HG03571 (cell line): ENCODE measurements around the gene FOXM1.
"Not testable (repeated sequence)": the region's sequence is repeated elsewhere in the genome, so short reads cannot be mapped to it uniquely, and the experiment has no call there.

ENCODE experiments used
- ATAC-seq: cut with Tn5 transposase; IDR thresholded peaks from one replicate; pipeline ENCODE4 v1.9.1; 2021; ENCODE audit not compliant: unreplicated experiment

The FOXM1 gene

DNA sequence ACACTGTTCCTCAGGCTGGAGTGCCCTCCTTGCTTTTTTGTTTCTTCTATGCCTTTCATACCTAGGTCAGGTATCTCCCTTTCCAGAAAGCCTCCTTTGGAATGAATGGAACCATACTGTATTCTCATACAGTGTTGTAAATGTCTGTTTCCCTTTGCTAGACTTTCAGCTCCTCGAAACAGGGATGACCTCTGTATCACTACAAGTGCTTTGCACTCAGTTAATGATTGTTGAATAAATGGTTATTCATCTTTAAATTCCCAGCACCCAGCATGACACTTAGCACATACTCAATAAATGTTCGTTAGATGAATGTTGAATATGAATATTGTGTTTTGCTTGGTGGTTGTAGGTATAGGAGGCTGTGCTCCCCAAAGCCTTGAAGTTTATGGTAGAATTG lies 7.8 kb upstream of the FOXM1 start:
- no peak for ATAC-seq

DNA sequence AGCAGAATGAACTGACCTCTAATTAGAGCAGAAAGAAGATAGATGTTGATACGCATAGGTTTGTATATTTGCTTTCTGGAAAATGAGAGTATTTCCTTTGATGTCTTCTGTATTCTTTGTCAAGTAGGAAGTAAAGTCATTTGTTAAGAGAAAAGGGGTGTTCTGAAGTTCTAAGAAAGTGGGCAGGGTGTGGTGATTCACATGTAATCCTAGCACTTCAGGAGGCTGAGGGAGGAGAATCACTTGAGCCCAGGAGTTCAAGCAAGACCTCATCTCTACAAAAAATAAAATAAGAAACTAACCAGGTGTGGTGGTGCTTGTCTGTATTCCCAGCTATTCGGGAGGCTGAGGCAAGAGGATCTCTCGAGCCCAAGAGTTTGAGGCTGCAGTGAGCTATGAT lies 2.9 kb upstream of the FOXM1 start:
- ATAC-seq: no peak

DNA sequence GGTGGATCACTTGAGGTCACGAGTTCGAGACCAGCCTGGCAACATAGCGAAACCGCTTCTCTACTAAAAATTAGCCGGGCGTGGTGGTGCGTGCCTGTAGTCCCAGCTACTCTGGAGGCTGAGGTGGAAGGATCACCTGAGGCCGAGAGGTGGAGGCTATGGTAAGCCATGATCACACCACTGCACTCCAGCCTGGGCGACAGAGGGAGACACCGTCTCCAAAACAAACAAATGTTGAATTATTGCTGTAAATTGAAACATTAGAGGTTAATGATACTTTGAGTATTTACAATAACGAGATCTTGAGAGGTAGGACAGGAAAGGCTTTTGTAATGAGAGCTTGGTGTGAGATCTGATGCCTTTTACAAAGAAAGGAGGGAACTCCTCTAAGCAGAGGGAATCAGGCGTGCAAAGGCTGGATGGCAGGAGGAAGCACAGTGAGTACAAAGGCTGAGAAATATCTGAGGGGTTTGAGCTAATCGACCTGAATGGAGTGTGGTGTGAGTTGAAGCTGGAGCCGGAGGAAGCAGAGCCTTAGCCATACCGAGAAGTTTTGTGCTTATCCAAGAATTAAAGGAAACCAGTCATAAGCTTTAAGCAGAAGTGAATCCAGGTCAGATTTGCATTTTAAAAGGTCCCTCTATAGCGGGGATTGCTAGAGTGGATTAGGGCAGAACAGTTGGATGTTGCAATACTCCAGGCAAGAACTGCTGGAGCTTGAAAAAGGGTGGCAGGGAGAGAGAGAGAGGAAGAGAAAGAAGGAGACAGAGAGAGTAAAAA lies 1.2 kb upstream of the FOXM1 start:
- ATAC-seq: no peak

- peak; percentile 29 for ATAC-seq
Measured at GRCh38 chr12:2876431-2877046, 435 bp downstream of the FOXM1 start.

- ATAC-seq: not testable (repeated sequence)
Measured at GRCh38 chr12:2868986-2869632, 7.9 kb downstream of the FOXM1 start.

- ATAC-seq: no peak
Measured at GRCh38 chr12:2864198-2864597, 12.8 kb downstream of the FOXM1 start.

- ATAC-seq: not testable (repeated sequence)
Measured at GRCh38 chr12:2863402-2863801, 13.6 kb downstream of the FOXM1 start.

DNA sequence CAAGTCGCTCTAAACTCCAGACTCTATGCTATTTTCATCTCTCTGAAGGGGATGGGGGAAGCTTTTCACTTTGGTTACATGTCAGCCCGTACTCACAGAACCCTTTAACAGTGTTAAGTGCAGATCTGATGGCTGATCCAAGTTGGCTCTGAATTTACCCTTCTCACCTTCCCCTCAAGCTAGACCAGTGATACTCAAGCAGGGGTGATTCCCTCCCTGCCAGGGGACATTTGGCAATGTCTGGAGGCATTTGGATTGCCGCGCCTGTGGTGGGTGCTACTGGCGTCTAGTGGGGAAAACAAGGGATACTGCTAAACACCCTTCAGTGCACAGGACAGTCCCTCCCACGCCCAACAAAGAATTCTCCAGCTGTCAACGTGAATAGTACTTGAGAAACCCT lies 14.1 kb downstream of the FOXM1 start:
- ATAC-seq: no peak

DNA sequence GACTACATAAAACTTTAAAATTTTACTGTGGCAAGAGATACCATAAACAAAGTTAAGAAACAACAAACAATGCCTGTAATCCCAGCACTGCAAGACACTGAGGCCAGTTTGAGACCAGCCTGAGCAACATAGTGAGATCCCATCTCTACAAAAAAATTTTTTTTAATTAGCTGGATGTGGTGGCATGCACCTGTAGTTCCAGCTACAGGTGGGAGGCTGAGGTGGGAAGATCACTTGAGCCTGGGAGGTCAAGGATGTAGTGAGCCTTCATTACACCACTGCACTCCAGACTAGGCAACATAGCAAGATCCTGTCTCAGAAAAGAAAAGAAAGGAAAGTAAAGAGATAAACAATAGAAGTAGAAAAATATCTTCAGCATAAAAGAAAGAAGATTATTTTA lies 16.8 kb downstream of the FOXM1 start:
- ATAC-seq: no peak

DNA sequence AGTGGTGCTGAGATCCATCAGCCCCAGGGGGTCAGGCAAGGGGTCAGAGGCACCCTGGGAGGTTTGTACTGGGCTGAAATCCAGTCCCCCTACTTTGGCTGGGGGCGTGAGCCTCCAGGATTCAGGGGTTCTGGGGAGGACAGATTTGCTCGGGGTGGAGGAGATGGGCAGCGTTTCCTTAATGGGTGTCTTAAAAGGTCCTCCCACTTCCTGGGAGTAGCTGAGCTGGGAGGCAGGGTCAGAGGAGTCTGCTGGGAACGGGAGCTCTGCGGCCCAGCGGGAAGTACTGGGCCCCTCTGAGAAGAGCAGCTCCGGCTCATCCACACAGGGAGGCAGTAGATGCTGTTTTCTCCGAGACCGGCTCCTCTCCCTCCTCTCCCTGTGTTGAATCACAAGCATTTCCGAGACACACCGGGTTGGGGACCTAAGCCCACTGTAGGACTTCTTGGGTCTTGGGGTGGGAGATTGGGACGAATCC lies 18.0 kb downstream of the FOXM1 start:
- no peak for ATAC-seq

GRCh38 chr12:2858334-2858733 lies 18.6 kb downstream of the FOXM1 start:
- no peak for ATAC-seq

DNA sequence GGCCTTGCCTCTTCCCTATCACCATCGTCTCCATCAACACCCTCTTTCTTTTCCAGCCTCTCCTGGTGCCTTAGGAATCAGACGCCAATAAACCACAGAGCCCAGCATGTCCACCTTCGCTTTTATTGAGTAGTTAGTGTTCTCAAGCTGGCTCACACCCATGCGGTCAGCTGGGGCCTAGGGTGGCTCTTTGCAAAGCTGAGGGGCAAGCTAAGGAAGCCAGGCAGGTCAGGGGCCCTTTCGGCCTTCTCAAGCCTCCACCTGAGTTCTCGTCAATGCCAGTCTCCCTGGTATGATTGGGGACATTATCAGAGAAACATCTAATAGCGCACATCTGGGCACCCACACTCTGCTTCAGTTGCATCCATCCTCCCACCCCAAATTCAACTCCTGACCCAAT lies 19.4 kb downstream of the FOXM1 start:
- no peak for ATAC-seq

DNA sequence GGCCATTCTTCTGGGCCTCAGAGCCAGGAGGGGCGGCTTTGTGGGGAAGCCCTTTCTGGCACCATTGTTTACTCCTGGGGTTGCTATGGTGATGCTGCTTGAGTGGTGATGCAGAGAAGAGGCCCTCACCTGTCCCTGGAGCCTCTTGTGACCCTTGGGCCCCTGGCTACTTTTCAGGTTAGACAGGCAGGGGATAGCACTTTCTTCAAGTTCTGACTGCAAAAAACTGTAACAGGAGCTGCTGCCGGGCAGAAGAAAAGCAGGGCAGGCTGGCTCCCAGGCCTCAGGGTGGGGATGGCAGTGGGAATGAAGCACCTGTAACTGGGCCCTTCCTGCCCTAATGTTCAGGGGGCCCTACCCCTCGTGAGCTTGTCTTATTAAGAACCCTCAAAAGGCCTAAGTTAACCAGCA lies 19.9 kb downstream of the FOXM1 start, which contains the start of gene TEX52:
TSS of gene TEX52 (minus strand) at position 19 of the 411 bp plus-strand sequence. CDS start at position 6, 13 bp downstream.
- no peak for ATAC-seq

GRCh38 chr12:2856051-2856450 lies 20.9 kb downstream of the FOXM1 start:
- no peak for ATAC-seq

DNA sequence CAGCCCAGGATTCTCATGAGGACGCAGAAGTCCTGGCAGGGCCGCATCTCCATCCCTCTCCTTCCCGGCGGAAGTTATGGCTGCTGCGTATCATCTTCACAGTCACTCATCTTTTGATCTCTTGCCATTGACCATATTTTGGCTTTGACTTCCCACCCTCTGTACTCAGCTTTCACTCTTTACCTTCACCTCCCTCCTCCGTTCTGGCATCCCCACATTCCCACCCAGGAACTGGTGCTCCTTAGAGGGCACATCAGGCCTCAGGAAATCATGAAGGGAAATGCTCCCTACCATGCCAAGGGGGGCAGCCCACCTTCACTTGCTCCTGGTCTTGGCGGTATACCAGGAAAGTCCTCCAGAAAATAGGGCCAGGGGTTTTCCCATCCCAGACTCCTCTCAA lies 21.4 kb downstream of the FOXM1 start:
- no peak for ATAC-seq

GRCh38 chr12:2854669-2855453 lies 22.1 kb downstream of the FOXM1 start:
- ATAC-seq: no peak

- no peak for ATAC-seq
Measured at GRCh38 chr12:2853626-2854025, 23.3 kb downstream of the FOXM1 start.

- no peak for ATAC-seq
Measured at GRCh38 chr12:2851931-2852330, 25.0 kb downstream of the FOXM1 start.

GRCh38 chr12:2845280-2845679 lies 31.7 kb downstream of the FOXM1 start:
- ATAC-seq: no peak

- no peak for ATAC-seq
Measured at GRCh38 chr12:2844786-2845185, 32.2 kb downstream of the FOXM1 start.

DNA sequence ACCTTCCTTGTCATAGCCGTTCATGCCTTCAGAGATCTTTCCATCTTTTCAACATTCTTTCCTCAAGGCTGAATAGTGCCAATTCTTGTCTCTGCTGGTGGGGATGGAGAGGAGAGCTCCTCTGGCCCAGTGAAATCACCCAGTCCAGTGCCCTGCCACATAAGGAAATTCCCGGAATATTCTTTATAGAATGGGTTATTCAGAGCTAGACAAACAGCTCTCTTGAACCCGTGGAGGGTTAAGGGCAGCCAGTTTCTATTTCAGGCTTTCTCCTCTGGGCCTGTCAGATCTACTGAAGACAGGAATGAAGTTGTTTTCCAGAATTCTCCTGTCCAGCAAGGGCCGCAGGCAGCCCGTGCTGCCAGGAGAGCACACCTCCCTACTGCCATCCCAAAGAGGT lies 34.0 kb downstream of the FOXM1 start:
- ATAC-seq: no peak
